DMS 273 (cell line): ENCODE data around the gene ELAVL4.

Source experiments
- DNase-seq: peaks from one replicate; lab custom pipeline; 2025; ENCODE audit not compliant: unreplicated experiment; lab: John Stamatoyannopoulos, UW

ELAVL4 gene

GRCh38 chr1:50177994-50178393, 69.3 kb downstream of the ELAVL4 start:
- no peak for DNase-seq

GRCh38 chr1:50179639-50180038, 70.9 kb downstream of the ELAVL4 start:
- no peak for DNase-seq

- DNase-seq: no peak
Observed at GRCh38 chr1:50180367-50180766, 71.6 kb downstream of the ELAVL4 start.

GRCh38 chr1:50181027-50181663, 72.4 kb downstream of the ELAVL4 start:
- DNase-seq: no peak

GRCh38 chr1:50183378-50184133, 74.8 kb downstream of the ELAVL4 start:
- peak; percentile 62 for DNase-seq

GRCh38 chr1:50189369-50189768, 80.6 kb downstream of the ELAVL4 start:
- no peak for DNase-seq

- peak; percentile 68 for DNase-seq
Observed at GRCh38 chr1:50193002-50193401, 84.3 kb downstream of the ELAVL4 start.

GRCh38 chr1:50195205-50195604, 86.5 kb downstream of the ELAVL4 start:
- no peak for DNase-seq

- peak; percentile 41 for DNase-seq
Observed at GRCh38 chr1:50196081-50196480, 87.4 kb downstream of the ELAVL4 start.

- DNase-seq: peak; percentile 92
Observed at GRCh38 chr1:50197216-50197615, 88.5 kb downstream of the ELAVL4 start.

- no peak for DNase-seq
Observed at GRCh38 chr1:50208315-50208714, 99.6 kb downstream of the ELAVL4 start.

GRCh38 chr1:50208756-50209155, 100.0 kb downstream of the ELAVL4 start:
- DNase-seq: no peak

- no peak for DNase-seq
Observed at GRCh38 chr1:50209749-50210148, 101.0 kb downstream of the ELAVL4 start.

- no peak for DNase-seq
Observed at GRCh38 chr1:50213505-50213904, 104.8 kb downstream of the ELAVL4 start.

- DNase-seq: peak; percentile 78
Observed at GRCh38 chr1:50214717-50215116, 106.0 kb downstream of the ELAVL4 start.

- DNase-seq: no peak
Observed at GRCh38 chr1:50218344-50219120, 109.8 kb downstream of the ELAVL4 start.

- DNase-seq: no peak
Observed at GRCh38 chr1:50228871-50229384, 120.2 kb downstream of the ELAVL4 start.

- DNase-seq: no peak
Observed at GRCh38 chr1:50231209-50231608, 122.5 kb downstream of the ELAVL4 start.

GRCh38 chr1:50232336-50232735, 123.6 kb downstream of the ELAVL4 start:
- peak; percentile 19 for DNase-seq

- no peak for DNase-seq
Observed at GRCh38 chr1:50236656-50237055, 127.9 kb downstream of the ELAVL4 start.

GRCh38 chr1:50237056-50237455, 128.3 kb downstream of the ELAVL4 start:
- no peak for DNase-seq

- DNase-seq: no peak
Observed at GRCh38 chr1:50243939-50244338, 135.2 kb downstream of the ELAVL4 start.
